ENCODE data around the gene CYB561D2. TPM values are rescaled to one million over a fixed set of nuclear protein-coding genes. Genes with fewer than 3 reads are reported as not detected.

CYB561D2 gene
- total RNA-seq, 4 donors from 2014 or later, result 13.9 to 22.0 (median 18.2) TPM

GRCh38 chr3:50373146-50374051 is 22.7 kb downstream of the CYB561D2 start:
- no peak for TF ChIP-seq CTCF (IDR thresholded peaks at IDR 0.05; ENCODE audit: low read depth)

- TF ChIP-seq CTCF (IDR thresholded peaks at IDR 0.05; ENCODE audit: low read depth), result no peak
Measured at GRCh38 chr3:50374363-50375257, 23.9 kb downstream of the CYB561D2 start.

- no peak for TF ChIP-seq CTCF (IDR thresholded peaks at IDR 0.05; ENCODE audit: low read depth)
Measured at GRCh38 chr3:50375258-50375931, 24.7 kb downstream of the CYB561D2 start.

- no peak for TF ChIP-seq CTCF (IDR thresholded peaks at IDR 0.05; ENCODE audit: low read depth)
Measured at GRCh38 chr3:50378024-50378423, 27.4 kb downstream of the CYB561D2 start.

GRCh38 chr3:50378757-50379156 is 28.1 kb downstream of the CYB561D2 start:
- TF ChIP-seq CTCF (IDR thresholded peaks at IDR 0.05; ENCODE audit: low read depth), result no peak

- TF ChIP-seq CTCF (IDR thresholded peaks at IDR 0.05; ENCODE audit: low read depth), result no peak
Measured at GRCh38 chr3:50380405-50381085, 29.9 kb downstream of the CYB561D2 start.

All from subcutaneous adipose tissue (tissue), 4 donors.